Endothelial cell (in vitro differentiated cells): ENCODE measurements around the gene CSTF1. TPM values are rescaled to one million over a fixed set of nuclear protein-coding genes. Genes with fewer than 3 reads are reported as not detected.

ENCODE experiments used
- DNase-seq: peaks from one replicate; pipeline ENCODE4 v3.0.0; 2021; ENCODE audit warnings: low spot score
- H3K27ac Mint-ChIP-seq: one replicate; pipeline ENCODE4 v1.8.0; 2021; ENCODE audit warnings: mixed read lengths, inconsistent platforms; ENCODE audit not compliant: unreplicated experiment
- H3K27me3 Mint-ChIP-seq: one replicate; pipeline ENCODE4 v1.8.0; 2021; ENCODE audit warnings: mild to moderate bottlenecking, moderate library complexity, mixed read lengths, inconsistent platforms; ENCODE audit not compliant: unreplicated experiment
- H3K36me3 Mint-ChIP-seq: one replicate; pipeline ENCODE4 v1.8.0; 2021; ENCODE audit warnings: mild to moderate bottlenecking, low read depth, mixed read lengths, inconsistent platforms; ENCODE audit not compliant: unreplicated experiment
- H3K4me1 Mint-ChIP-seq: one replicate; pipeline ENCODE4 v1.8.0; 2021; ENCODE audit warnings: mild to moderate bottlenecking, mixed read lengths, inconsistent platforms; ENCODE audit not compliant: unreplicated experiment
- H3K4me3 Mint-ChIP-seq: one replicate; pipeline ENCODE4 v1.8.0; 2021; ENCODE audit warnings: mild to moderate bottlenecking, mixed read lengths, inconsistent platforms; ENCODE audit not compliant: unreplicated experiment
- H3K9me3 Mint-ChIP-seq: one replicate; pipeline ENCODE4 v1.8.0; 2021; ENCODE audit warnings: mixed read lengths, inconsistent platforms; ENCODE audit not compliant: unreplicated experiment
- total RNA-seq: library from RNA; stranded (reverse); fragmentation: NEBNext Ultra II Directional; extraction: Animal tissue kit (Norgen Biotek cat#: 25700); gene quantifications from one replicate; pipeline ENCODE4 v1.2.1, GENCODE V29; 2021; ENCODE audit not compliant: unreplicated experiment
- TF ChIP-seq, protein P1 (sequence below): fragments of 200-600 bp; sonication (generic); IDR thresholded peaks from one replicate; pipeline ENCODE4 v1.5.0; 2021; ENCODE audit warnings: antibody characterized with exemption; ENCODE audit not compliant: unreplicated experiment

The CSTF1 gene
- total RNA-seq, 1 donor from 2014 or later = 42.0 TPM

DNA sequence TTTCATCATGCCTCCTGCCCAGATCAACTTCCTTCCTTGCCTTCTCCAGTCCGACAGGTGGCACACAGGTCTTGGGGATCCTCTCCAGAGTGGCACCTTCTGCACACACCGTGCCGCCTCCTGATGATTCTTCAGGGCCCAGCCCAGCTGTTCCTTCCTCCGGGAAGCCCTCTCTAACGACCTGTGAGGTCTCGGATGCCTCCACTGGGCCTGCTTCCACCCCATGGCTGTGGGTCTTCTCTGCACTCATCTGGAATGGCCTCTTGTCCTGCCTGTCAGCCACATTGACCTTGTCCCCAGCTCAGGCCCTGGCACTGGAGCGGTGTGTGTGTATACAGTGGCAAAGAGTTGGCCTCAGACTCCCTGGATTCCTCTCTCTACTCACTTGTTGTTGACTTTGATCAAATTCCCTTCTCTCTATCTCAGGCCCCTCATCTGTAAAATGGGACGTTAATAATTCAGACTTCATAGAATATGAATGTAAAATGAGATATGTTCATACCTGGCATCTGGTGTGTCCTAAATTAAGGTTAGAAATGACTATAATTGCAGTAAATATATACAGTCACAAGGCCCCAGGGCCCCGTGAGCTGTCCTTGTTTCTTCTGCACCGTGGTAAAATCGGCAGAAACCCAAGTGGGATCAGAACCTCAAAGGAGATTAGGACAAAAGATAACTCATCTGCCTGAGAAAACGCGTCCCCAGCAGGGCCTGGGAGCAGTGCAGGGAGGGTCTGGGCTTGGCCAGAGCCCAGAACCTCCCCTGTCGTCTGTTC is 32.1 kb upstream of the CSTF1 start:
- Mint-ChIP-seq H3K4me1 (peaks cover 6% of the 10 kb centered on the region), H3K27ac (no peak overlapping the region), H3K36me3 (peaks cover 10% of the 10 kb centered on the region), H3K27me3 (peaks cover 4% of the 10 kb centered on the region), H3K9me3 (no peaks in the 10 kb centered on the region), H3K4me3 (peak overlapping the region; percentile 87)
- TF ChIP-seq, protein P1, sequence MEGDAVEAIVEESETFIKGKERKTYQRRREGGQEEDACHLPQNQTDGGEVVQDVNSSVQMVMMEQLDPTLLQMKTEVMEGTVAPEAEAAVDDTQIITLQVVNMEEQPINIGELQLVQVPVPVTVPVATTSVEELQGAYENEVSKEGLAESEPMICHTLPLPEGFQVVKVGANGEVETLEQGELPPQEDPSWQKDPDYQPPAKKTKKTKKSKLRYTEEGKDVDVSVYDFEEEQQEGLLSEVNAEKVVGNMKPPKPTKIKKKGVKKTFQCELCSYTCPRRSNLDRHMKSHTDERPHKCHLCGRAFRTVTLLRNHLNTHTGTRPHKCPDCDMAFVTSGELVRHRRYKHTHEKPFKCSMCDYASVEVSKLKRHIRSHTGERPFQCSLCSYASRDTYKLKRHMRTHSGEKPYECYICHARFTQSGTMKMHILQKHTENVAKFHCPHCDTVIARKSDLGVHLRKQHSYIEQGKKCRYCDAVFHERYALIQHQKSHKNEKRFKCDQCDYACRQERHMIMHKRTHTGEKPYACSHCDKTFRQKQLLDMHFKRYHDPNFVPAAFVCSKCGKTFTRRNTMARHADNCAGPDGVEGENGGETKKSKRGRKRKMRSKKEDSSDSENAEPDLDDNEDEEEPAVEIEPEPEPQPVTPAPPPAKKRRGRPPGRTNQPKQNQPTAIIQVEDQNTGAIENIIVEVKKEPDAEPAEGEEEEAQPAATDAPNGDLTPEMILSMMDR = no peak
- no peak for DNase-seq

DNA sequence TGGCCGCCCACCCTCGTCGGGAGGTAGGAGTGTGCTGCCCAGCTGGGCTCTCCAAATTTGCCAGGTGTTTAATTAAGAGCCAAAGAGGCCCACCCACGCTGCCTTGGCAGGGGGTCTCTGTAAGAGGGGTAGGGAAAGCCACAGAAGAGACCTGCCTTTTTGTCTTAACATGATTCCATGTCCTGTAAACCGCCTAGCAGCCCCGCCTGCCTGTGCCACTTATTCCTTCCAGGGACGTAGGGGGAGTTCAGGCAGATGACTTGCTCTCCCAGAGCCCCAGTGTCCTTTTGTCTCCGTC is 31.6 kb upstream of the CSTF1 start:
- Mint-ChIP-seq H3K27me3 (peaks cover 4% of the 10 kb centered on the region), H3K9me3 (no peaks in the 10 kb centered on the region), H3K36me3 (peaks cover 10% of the 10 kb centered on the region), H3K27ac (no peak overlapping the region), H3K4me3 (no peak overlapping the region), H3K4me1 (peaks cover 6% of the 10 kb centered on the region)
- TF ChIP-seq, protein P1 = no peak
- DNase-seq = no peak

DNA sequence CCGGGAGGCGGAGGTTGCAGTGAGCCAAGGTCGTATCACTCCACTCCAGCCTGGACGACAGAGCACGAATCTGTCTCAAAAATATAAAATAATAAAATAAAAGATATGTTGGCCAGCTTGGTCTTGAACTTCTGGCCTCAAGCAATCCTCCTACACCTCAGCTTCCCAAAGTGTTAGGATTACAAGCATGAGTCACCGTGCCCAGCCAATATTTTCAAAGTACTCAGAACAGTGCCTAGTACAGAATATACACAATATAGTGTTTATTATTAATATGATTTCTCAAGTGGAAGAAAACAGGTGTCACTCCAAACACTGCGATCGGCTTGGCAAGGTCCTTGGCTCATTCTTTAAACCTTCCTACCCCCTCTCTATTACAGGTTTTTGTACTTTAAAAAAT is 30.5 kb upstream of the CSTF1 start:
- Mint-ChIP-seq H3K4me3 (no peak overlapping the region), H3K36me3 (peaks cover 10% of the 10 kb centered on the region), H3K9me3 (no peaks in the 10 kb centered on the region), H3K27ac (no peak overlapping the region), H3K27me3 (peaks cover 4% of the 10 kb centered on the region), H3K4me1 (peaks cover 6% of the 10 kb centered on the region)
- TF ChIP-seq, protein P1 = no peak
- DNase-seq = no peak

DNA sequence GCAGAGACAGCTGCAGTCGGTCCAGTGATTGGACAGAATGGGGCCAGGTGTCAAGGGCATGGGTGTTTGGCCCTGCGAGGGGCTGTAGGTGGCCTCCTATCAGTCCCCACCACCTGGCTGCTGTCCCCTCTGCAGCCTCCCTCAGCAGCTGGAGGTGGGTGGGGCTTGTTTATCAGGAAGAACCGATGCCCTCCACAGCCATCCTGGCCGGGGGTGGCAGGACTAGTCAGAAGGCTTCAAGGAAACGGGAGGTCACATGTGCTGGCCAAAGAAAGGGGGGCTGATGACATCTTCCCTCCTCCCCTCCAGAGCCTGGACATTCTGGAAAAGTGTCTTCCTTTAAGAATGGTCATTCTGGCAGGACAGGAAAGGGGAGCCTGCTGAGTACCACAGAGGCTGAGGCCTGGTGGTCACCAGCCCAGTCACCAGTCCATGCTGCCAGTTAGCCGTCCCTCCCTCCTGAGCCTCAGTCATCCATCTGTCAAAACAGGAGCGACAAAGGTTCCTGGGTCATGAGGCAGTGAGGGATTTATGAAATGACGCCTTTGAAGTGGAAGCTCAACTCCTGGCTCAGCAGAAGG is 29.5 kb upstream of the CSTF1 start:
- no peaks in the 10 kb centered on the region for H3K9me3 Mint-ChIP-seq
- H3K4me1 Mint-ChIP-seq = peaks cover 6% of the 10 kb centered on the region
- H3K36me3 Mint-ChIP-seq = peaks cover 10% of the 10 kb centered on the region
- DNase-seq = peak; percentile 28
- H3K27ac Mint-ChIP-seq = no peak overlapping the region
- TF ChIP-seq, protein P1 = no peak
- H3K4me3 Mint-ChIP-seq = no peak overlapping the region
- peaks cover 4% of the 10 kb centered on the region for H3K27me3 Mint-ChIP-seq

DNA sequence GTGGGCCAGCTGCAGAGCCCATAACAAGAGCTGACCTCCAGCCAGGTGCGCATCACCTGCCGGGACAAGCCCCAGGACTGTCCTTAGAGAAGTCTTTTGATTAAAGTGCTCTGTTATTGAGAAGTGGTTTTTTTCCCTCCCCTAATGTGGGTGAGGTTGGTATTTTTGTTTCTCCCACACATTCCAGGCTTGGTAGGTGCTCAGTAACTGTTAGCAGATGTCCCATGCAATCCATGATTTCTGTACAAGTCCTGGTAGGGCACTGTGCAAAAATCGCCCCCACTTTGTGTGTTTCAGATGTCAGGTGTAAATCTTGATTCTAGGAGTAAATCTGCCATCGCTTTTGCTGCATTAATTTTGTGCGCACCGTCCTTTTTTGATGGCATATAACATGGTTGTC is 29.0 kb upstream of the CSTF1 start:
- TF ChIP-seq, protein P1 = no peak
- H3K4me1 Mint-ChIP-seq = peaks cover 6% of the 10 kb centered on the region
- no peak overlapping the region for H3K4me3 Mint-ChIP-seq
- no peak for DNase-seq
- no peaks in the 10 kb centered on the region for H3K9me3 Mint-ChIP-seq
- peaks cover 4% of the 10 kb centered on the region for H3K27me3 Mint-ChIP-seq
- H3K27ac Mint-ChIP-seq = no peak overlapping the region
- H3K36me3 Mint-ChIP-seq = peaks cover 10% of the 10 kb centered on the region
